H1 (cell line): ENCODE measurements around the gene IL22RA2. TPM values are rescaled to one million over a fixed set of nuclear protein-coding genes. Genes with fewer than 3 reads are reported as not detected.

Experiments
- CTCF ChIA-PET: fragments of 300-600 bp; sonication (Branson Sonifier 250); formaldehyde crosslinking; loops from one replicate; lab custom pipeline; 2021; ENCODE audit not compliant: partially characterized antibody; lab: Charles Lee
- POLR2A ChIA-PET: fragments of 300-600 bp; sonication (Branson Sonifier 250); formaldehyde crosslinking; loops from one replicate; lab custom pipeline; 2021; ENCODE audit warnings: inconsistent platforms; ENCODE audit not compliant: partially characterized antibody; lab: Charles Lee
- DNase-seq, 2 experiments: peaks; one replicate each; pipeline versions ENCODE4 v3.0.0 to v3.0.0-alpha.2; 2010 to 2022; ENCODE audit warnings: low spot score in 2 of 2, low read depth in 1 of 2, mixed read lengths in 1 of 2
- FAIRE-seq: peaks from 2 replicates; lab custom pipeline; 2011; peaks lifted over from hg19 to GRCh38; lab: Jason Lieb, UNC
- H2AFZ ChIP-seq: 2 replicates; pipeline ENCODE4 v1.8.1; 2012; ENCODE audit warnings: low read length, inconsistent platforms
- H2AK5ac ChIP-seq: 2 replicates; pipeline ENCODE4 v1.6.1; 2013; ENCODE audit warnings: low read depth, low read length
- H2BK120ac ChIP-seq: replicated peaks from 2 replicates; pipeline ENCODE3; 2013; ENCODE audit warnings: low read depth, low read length, inconsistent platforms
- H2BK12ac ChIP-seq: 2 replicates; pipeline ENCODE4 v1.6.1; 2013; ENCODE audit warnings: low read depth, low read length
- H2BK15ac ChIP-seq: 2 replicates; pipeline ENCODE4 v1.6.1; 2013; ENCODE audit warnings: low read length
- H2BK20ac ChIP-seq: 2 replicates; pipeline ENCODE4 v1.6.1; 2013; ENCODE audit warnings: low read length
- H2BK5ac ChIP-seq: 2 replicates; pipeline ENCODE4 v1.6.1; 2013; ENCODE audit warnings: low read depth, low read length
- H3K14ac ChIP-seq: 2 replicates; pipeline ENCODE4 v1.6.1; 2013; ENCODE audit warnings: inconsistent platforms; ENCODE audit not compliant: insufficient read length
- H3K18ac ChIP-seq: 2 replicates; pipeline ENCODE4 v1.6.1; 2013; ENCODE audit warnings: low read length; ENCODE audit errors: extremely low read depth
- H3K23ac ChIP-seq: 2 replicates; pipeline ENCODE4 v1.6.1; 2013; ENCODE audit warnings: inconsistent platforms; ENCODE audit not compliant: insufficient read length
- H3K23me2 ChIP-seq: 2 replicates; pipeline ENCODE4 v1.6.1; 2013; ENCODE audit warnings: low read depth, low read length
- H3K27ac ChIP-seq: 2 replicates; pipeline ENCODE4 v1.6.1; 2011; ENCODE audit warnings: low read depth, low read length, inconsistent platforms
- H3K27me3 ChIP-seq, 4 experiments: replicated peaks in 1 of 4; 1 replicate in 1 of 4; 2 replicates in 3 of 4; pipeline versions ENCODE4 v1.6.1 to v1.8.1; 2011 to 2013; ENCODE audit warnings: low read length in 3 of 4, mild to moderate bottlenecking in 3 of 4, inconsistent platforms in 2 of 4, mixed read lengths in 2 of 4, moderate library complexity in 1 of 4; ENCODE audit not compliant: control insufficient read depth in 3 of 4, insufficient read depth in 3 of 4; ENCODE audit errors: extremely low read depth in 1 of 4
- H3K36me3 ChIP-seq, 4 experiments: 2 replicates each; pipeline versions ENCODE4 v1.6.1 to v1.8.1; 2011 to 2013; ENCODE audit warnings: mild to moderate bottlenecking in 4 of 4, low read length in 3 of 4, moderate library complexity in 2 of 4, control low read depth in 1 of 4, inconsistent platforms in 1 of 4; ENCODE audit not compliant: insufficient read depth in 4 of 4, control insufficient read depth in 2 of 4
- H3K4ac ChIP-seq: replicated peaks from 2 replicates; pipeline ENCODE3; 2013; ENCODE audit warnings: low read length, low read depth, mixed read lengths, inconsistent platforms; ENCODE audit not compliant: insufficient read length
- H3K4me1 ChIP-seq, 4 experiments: replicated peaks in 1 of 4; 1 replicate in 1 of 4; 2 replicates in 3 of 4; pipeline versions ENCODE4 v1.6.1 to v1.8.1; 2011 to 2013; ENCODE audit warnings: low read length in 3 of 4, inconsistent platforms in 2 of 4, mixed read lengths in 1 of 4; ENCODE audit not compliant: insufficient read depth in 4 of 4, control insufficient read depth in 3 of 4
- H3K4me2 ChIP-seq, 2 experiments: 2 replicates each; pipeline versions ENCODE4 v1.6.1 to v1.8.1; 2011 to 2013; ENCODE audit warnings: low read depth in 2 of 2, low read length in 2 of 2, control low read depth in 1 of 2, inconsistent platforms in 1 of 2, mild to moderate bottlenecking in 1 of 2; ENCODE audit not compliant: insufficient read depth in 1 of 2
- H3K4me3 ChIP-seq, 4 experiments: fragments of 200-600, 300-600 bp in 1 of 4; sonication (generic), shearing (Covaris generic), sonication (Bioruptor Twin) in 1 of 4; 2 replicates each; pipeline versions ENCODE4 v1.5.1 to v1.8.1; 2011 to 2016; ENCODE audit warnings: low read length in 4 of 4, low read depth in 3 of 4, control low read depth in 2 of 4, inconsistent platforms in 2 of 4, mild to moderate bottlenecking in 2 of 4, mixed read lengths in 1 of 4, moderate library complexity in 1 of 4; ENCODE audit not compliant: insufficient read depth in 2 of 4; ENCODE audit errors: extremely low read depth in 1 of 4
- H3K56ac ChIP-seq: replicated peaks from 2 replicates; pipeline ENCODE3; 2013; ENCODE audit warnings: low read depth, mild to moderate bottlenecking, mixed read lengths, low read length, inconsistent platforms; ENCODE audit not compliant: insufficient read length
- H3K79me1 ChIP-seq: 2 replicates; pipeline ENCODE4 v1.6.1; 2013; ENCODE audit warnings: low read depth, low read length, control low read depth
- H3K79me2 ChIP-seq, 2 experiments: 2 replicates each; pipeline versions ENCODE4 v1.6.1 to v1.8.1; 2012 to 2013; ENCODE audit warnings: low read length in 2 of 2, mild to moderate bottlenecking in 2 of 2, inconsistent platforms in 1 of 2; ENCODE audit not compliant: insufficient read depth in 2 of 2, control insufficient read depth in 1 of 2
- H3K9ac ChIP-seq, 4 experiments: replicated peaks in 1 of 4; 1 replicate in 1 of 4; 2 replicates in 3 of 4; pipeline versions ENCODE4 v1.6.1 to v1.8.1; 2011 to 2013; ENCODE audit warnings: low read depth in 3 of 4, low read length in 3 of 4, control low read depth in 2 of 4, mild to moderate bottlenecking in 2 of 4, moderate library complexity in 2 of 4, inconsistent platforms in 1 of 4; ENCODE audit errors: extremely low read depth in 1 of 4
- H3K9me3 ChIP-seq, 2 experiments: 2 replicates each; pipeline versions ENCODE4 v1.6.1 to v1.8.1; 2012 to 2013; ENCODE audit warnings: mild to moderate bottlenecking in 2 of 2, moderate library complexity in 2 of 2, control low read depth in 1 of 2, inconsistent platforms in 1 of 2, low read depth in 1 of 2, low read length in 1 of 2, mixed read lengths in 1 of 2; ENCODE audit not compliant: insufficient read depth in 2 of 2
- H4K20me1 ChIP-seq, 2 experiments: replicated peaks in 1 of 2; 2 replicates each; pipeline versions ENCODE3 to v1.8.1; 2011 to 2013; ENCODE audit warnings: inconsistent platforms in 2 of 2, low read length in 2 of 2, mild to moderate bottlenecking in 1 of 2; ENCODE audit not compliant: insufficient read depth in 2 of 2, control insufficient read depth in 1 of 2
- H4K5ac ChIP-seq: 2 replicates; pipeline ENCODE4 v1.6.1; 2013; ENCODE audit warnings: low read length, low read depth, mixed read lengths, inconsistent platforms; ENCODE audit not compliant: insufficient read length
- H4K8ac ChIP-seq: 2 replicates; pipeline ENCODE4 v1.8.0; 2013; ENCODE audit warnings: mild to moderate bottlenecking, moderate library complexity, low read length, inconsistent platforms; ENCODE audit not compliant: insufficient read depth; ENCODE audit errors: extremely low read depth
- H4K91ac ChIP-seq: replicated peaks from 2 replicates; pipeline ENCODE3; 2013; ENCODE audit warnings: low read length, mixed read lengths, inconsistent platforms; ENCODE audit not compliant: insufficient read length
- BRCA1 ChIP-seq: IDR thresholded peaks from 2 replicates; pipeline ENCODE4 v1.6.1; 2012; ENCODE audit warnings: low read depth, low read length, improper control_type of control experiment
- CBX8 ChIP-seq: fragments of 300-800, 300-1000 bp; sonication (generic); IDR thresholded peaks from 2 replicates; pipeline ENCODE4 v1.7.1; 2016; ENCODE audit warnings: low read depth, low read length, borderline replicate concordance
- EP300 ChIP-seq, 2 experiments: IDR thresholded peaks; 1 replicate in 1 of 2; 2 replicates in 1 of 2; pipeline ENCODE4 v1.6.1; 2011 to 2012; ENCODE audit warnings: low read depth in 2 of 2, low read length in 2 of 2, mild to moderate bottlenecking in 2 of 2, borderline replicate concordance in 1 of 2, inconsistent platforms in 1 of 2, moderate library complexity in 1 of 2
- HDAC6 ChIP-seq: IDR thresholded peaks from one replicate; pipeline ENCODE4 v1.7.1; 2012; ENCODE audit warnings: low read depth, mild to moderate bottlenecking, inconsistent platforms, low read length, moderate library complexity
- KDM4A ChIP-seq: IDR thresholded peaks from one replicate; pipeline ENCODE4 v1.7.1; 2012; ENCODE audit warnings: low read depth, mild to moderate bottlenecking, moderate library complexity, low read length, inconsistent platforms; ENCODE audit not compliant: severe bottlenecking
- SIX5 ChIP-seq: IDR thresholded peaks from 2 replicates; pipeline ENCODE4 v1.6.1; 2011; ENCODE audit warnings: mild to moderate bottlenecking, low read depth, low read length
- SRF ChIP-seq: IDR thresholded peaks from 2 replicates; pipeline ENCODE4 v1.6.1; 2011; ENCODE audit warnings: mild to moderate bottlenecking, low read depth, low read length, moderate library complexity
- SUZ12 ChIP-seq: fragments of 200-600 bp; sonication (generic); IDR thresholded peaks from 2 replicates; pipeline ENCODE4 v1.6.1; 2012; ENCODE audit warnings: mild to moderate bottlenecking, inconsistent platforms, low read length, moderate library complexity, mixed read lengths
- TAF7 ChIP-seq: optimal IDR thresholded peaks from 2 replicates; pipeline ENCODE3; 2011; ENCODE audit warnings: low read depth, mild to moderate bottlenecking, inconsistent platforms, low read length, moderate library complexity, borderline replicate concordance
- USF2 ChIP-seq: IDR thresholded peaks from 2 replicates; pipeline ENCODE4 v1.6.1; 2011; ENCODE audit warnings: low read length, improper control_type of control experiment
- polyA plus RNA-seq, 7 experiments: library from polyadenylated mRNA; depleted of rRNA in 3 of 7; stranded (reverse) in 5 of 7; unstranded in 2 of 7; fragments of >200 nt in 5 of 7; fragments of 200-250 nt in 2 of 7; gene quantifications; 1 replicate in 5 of 7; 2 replicates in 1 of 7; 4 replicates in 1 of 7; pipeline versions ENCODE4 v1.2.1 to v1.2.3, GENCODE V29; 2011 to 2013; ENCODE audit warnings: missing spikeins in 2 of 7, mixed read lengths in 2 of 7
- total RNA-seq: library from RNA; stranded (reverse); fragmentation: NEBNext Ultra II Directional; extraction: Animal tissue kit (Norgen Biotek cat#: 25700); gene quantifications from 2 replicates; pipeline ENCODE4 v1.2.1, GENCODE V29; 2021
- TF ChIP-seq, protein P1 (sequence below), 3 experiments: IDR thresholded peaks; 1 replicate in 2 of 3; 2 replicates in 1 of 3; pipeline versions ENCODE4 v1.5.1 to v1.6.1; 2011; ENCODE audit warnings: low read length in 3 of 3, mild to moderate bottlenecking in 3 of 3, inconsistent platforms in 2 of 3, low read depth in 1 of 3, moderate library complexity in 1 of 3; ENCODE audit not compliant: insufficient read depth in 1 of 3; ENCODE audit errors: control extremely low read depth in 1 of 3

IL22RA2 gene
- total and polyA plus RNA-seq, 2 of the 8 experiments (the other 6 are each of a cell fraction or from before 2014, with no cell fraction given) = not detected

- H3K9me3 ChIP-seq = peaks cover 17 to 26% of the 10 kb centered on the region in 2 experiments
- no peak overlapping the region for H2BK15ac ChIP-seq
- H2BK12ac ChIP-seq = no peak overlapping the region
- no peak overlapping the region for H2BK20ac ChIP-seq
- no peak overlapping the region for H3K9ac ChIP-seq
- no peak overlapping the region for H3K23ac ChIP-seq
- DNase-seq (no peak), FAIRE-seq (no peak)
- no peaks in the 10 kb centered on the region for H3K79me1 ChIP-seq
- no peak overlapping the region for H4K91ac ChIP-seq
- H3K27me3 ChIP-seq = no peaks in the 10 kb centered on the region
- H2BK120ac ChIP-seq = no peak overlapping the region
- POLR2A ChIA-PET = no interaction called here
- H3K14ac ChIP-seq = no peak overlapping the region
- no peak overlapping the region for H2AK5ac ChIP-seq
- no peak overlapping the region for H3K4me3 ChIP-seq
- no peaks in the 10 kb centered on the region for H3K79me2 ChIP-seq
- no peak overlapping the region for H3K56ac ChIP-seq
- H3K36me3 ChIP-seq = peaks cover 0 to 4% (median 0%) of the 10 kb centered on the region in 4 experiments; a peak in 1 of 8 replicates
- CTCF ChIA-PET = interaction anchor here (0.7 to 1.5 kb wide), 3 partner anchors 12 to 193 kb away, joined by 3 to 7 read pairs (median 4); no protein-coding TSS in a partner anchor
- no peaks in the 10 kb centered on the region for H3K4me1 ChIP-seq
- H2BK5ac ChIP-seq = no peak overlapping the region
- H2AFZ ChIP-seq = no peak overlapping the region
- H4K8ac ChIP-seq = no peak overlapping the region
- H3K23me2 ChIP-seq = peaks cover 4% of the 10 kb centered on the region; the same call in 1 of the 2 replicates
- H3K4ac ChIP-seq = no peak overlapping the region
- H4K5ac ChIP-seq = no peak overlapping the region
- no peak overlapping the region for H3K4me2 ChIP-seq
- H3K27ac ChIP-seq = no peak overlapping the region
- H4K20me1 ChIP-seq = no peaks in the 10 kb centered on the region
- H3K18ac ChIP-seq = no peak overlapping the region
- TF ChIP-seq, protein P1, sequence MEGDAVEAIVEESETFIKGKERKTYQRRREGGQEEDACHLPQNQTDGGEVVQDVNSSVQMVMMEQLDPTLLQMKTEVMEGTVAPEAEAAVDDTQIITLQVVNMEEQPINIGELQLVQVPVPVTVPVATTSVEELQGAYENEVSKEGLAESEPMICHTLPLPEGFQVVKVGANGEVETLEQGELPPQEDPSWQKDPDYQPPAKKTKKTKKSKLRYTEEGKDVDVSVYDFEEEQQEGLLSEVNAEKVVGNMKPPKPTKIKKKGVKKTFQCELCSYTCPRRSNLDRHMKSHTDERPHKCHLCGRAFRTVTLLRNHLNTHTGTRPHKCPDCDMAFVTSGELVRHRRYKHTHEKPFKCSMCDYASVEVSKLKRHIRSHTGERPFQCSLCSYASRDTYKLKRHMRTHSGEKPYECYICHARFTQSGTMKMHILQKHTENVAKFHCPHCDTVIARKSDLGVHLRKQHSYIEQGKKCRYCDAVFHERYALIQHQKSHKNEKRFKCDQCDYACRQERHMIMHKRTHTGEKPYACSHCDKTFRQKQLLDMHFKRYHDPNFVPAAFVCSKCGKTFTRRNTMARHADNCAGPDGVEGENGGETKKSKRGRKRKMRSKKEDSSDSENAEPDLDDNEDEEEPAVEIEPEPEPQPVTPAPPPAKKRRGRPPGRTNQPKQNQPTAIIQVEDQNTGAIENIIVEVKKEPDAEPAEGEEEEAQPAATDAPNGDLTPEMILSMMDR (IDR thresholded peaks at IDR 0.05; ENCODE audit: control extremely low read depth in 1 of 3, insufficient read depth in 1 of 3, low read depth in 1 of 3, low read length in 3 of 3) = no peak
- TF ChIP-seq CBX8 (no peak), HDAC6 (no peak), KDM4A (no peak), BRCA1 (no peak), SRF (no peak), SUZ12 (no peak), EP300 (IDR thresholded peaks at IDR 0.05; ENCODE audit: borderline replicate concordance in 1 of 2, low read depth in 2 of 2, low read length in 2 of 2) (no peak), TAF7 (no peak), USF2 (no peak), SIX5 (no peak)
These were observed 52.7 kb downstream of the IL22RA2 start for GRCh38 chr6:137120748-137121147.
